Right lobe of liver (tissue), 4 donors: ENCODE results near the gene R3HDM2.

ENCODE experiments used
- CTCF ChIP-seq, 4 donors: fragments of 200-600 bp in 3 of 4; fragments of 450-650 bp in 1 of 4; IDR thresholded peaks; one replicate each; pipeline versions ENCODE4 v1.5.1 to v1.8.0; 2016 to 2022; ENCODE audit warnings: antibody characterized with exemption in 4 of 4, mild to moderate bottlenecking in 2 of 4
- POLR2A ChIP-seq: fragments of 450-650 bp; IDR thresholded peaks from one replicate; pipeline ENCODE4 v1.6.1; 2017; ENCODE audit warnings: antibody characterized with exemption, mild to moderate bottlenecking
- donor health status: DM: no; HTN: no; CAD: no.
- donor health status: DM: no; HTN: no; CAD: no.
- donor health status: DM: no; HTN: yes; CAD: no.

DNA sequence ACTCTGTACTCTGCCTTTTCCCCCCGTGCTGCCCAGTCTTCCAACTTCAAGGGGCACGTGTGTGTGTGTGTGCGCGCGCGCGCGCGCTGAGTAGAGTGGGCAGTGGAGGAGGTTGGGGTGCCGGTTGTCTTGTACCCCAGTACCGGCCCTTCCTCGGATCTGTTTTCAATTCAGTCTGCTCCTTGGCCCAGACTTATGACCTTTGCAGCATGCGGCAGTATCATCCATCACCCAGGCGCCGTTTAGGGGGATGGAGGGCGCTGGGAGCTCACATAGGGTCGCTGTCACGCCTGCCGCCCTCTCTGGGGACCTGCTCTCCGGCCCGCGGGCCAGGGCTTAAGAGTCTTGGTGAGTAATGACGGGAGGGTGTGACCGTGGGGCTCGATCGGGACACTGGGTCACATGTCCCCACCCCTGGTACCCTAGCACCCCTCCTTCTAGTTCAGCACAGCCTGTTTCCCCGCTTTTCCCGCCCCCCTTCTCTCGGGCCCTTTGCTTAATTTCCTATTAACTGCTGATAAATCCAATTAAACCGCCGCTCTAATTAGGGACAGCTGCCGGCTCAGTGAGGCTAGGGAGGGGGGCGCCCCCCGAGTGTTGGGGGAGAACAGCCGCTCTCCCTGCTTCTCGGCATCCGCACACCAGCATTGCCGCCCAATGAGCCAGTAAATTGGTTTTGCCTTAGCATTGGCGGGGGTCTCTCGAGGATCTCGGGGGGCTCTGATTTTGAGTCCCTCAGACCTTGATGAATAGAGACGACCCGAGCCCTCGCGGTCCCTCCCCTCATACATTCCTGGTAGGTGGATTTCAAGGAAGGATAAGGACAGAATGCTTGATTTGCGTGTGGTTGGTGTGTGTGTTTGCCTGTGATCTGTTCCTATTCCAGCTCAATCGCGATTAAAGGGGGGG, 189.2 kb downstream of the R3HDM2 start:
- no peak for TF ChIP-seq CTCF (IDR thresholded peaks at IDR 0.05)
- no peak for TF ChIP-seq POLR2A
